ENCODE measurements around the gene TPSD1. TPM values are rescaled to one million over a fixed set of nuclear protein-coding genes. Genes with fewer than 3 reads are reported as not detected.

The TPSD1 gene
- total RNA-seq, 4 donors from 2014 or later, result 0.52 to 2.8 TPM; not detected in 2

GRCh38 chr16:1283996-1284616, 28.2 kb downstream of the TPSD1 start:
- no peaks in the 10 kb centered on the region for H3K9me3 ChIP-seq
- intact Hi-C loops (cut with DNase I; ENCODE audit: low total_unique reads), result no loop called here

DNA sequence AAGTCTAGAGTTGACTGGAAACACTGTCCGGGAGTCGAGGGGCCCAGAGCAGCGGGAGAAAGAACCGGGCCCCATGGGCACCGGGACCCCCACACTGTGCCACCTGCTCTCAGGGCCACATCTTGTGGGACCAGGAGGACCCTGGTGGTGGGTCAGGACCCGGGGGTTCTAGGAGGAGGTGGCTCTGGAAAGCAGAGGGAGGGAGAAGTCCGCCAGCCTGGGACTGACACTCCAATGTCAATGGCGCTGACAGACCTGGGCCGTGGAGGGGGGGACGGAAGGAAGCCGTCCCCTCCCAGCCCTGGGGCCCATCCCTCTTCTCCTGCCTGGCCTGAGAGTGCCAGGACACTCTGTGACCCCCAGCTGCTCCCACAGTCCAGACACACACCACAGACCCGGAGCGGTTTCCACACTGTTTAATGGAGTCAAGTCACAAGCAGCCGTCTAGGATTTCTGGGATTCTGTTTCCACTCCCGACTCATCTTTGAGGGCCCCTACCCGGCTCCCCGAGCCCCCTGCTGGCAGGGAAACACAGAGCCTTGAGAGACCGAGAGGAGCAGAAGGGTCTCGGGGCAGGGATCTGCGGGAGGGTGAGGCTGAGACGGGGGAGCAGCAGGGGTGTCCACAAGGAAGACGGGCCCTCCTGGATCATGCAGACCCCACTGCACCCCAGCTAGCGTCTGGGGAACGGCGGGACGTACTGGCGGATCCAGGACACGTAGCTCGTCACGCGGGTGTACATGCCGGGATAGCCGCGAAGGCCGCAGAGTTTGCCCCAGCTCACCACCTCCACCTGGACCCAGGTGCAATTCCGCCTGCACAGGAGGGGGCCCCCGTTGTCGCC, 30.0 kb downstream of the TPSD1 start:
- Histone ChIP-seq H3K36me3 (no peaks in the 10 kb centered on the region), H3K27ac (no peak overlapping the region), H3K4me3 (no peak overlapping the region), H3K9me3 (no peaks in the 10 kb centered on the region), H3K4me1 (no peaks in the 10 kb centered on the region), H3K27me3 (peaks cover 6 to 17% of the 10 kb centered on the region in 2 donors)
- intact Hi-C loops (cut with DNase I; ENCODE audit: low total_unique reads), result no loop called here
- DNase-seq, result no peak
- TF ChIP-seq CTCF (IDR thresholded peaks at IDR 0.05), result no peak
- TF ChIP-seq POLR2A (IDR thresholded peaks at IDR 0.05), result no peak

More at GRCh38 chr16:1283996-1284616, 28.2 kb downstream of the TPSD1 start:
- DNase-seq, result no peak
- Histone ChIP-seq H3K27ac (no peak overlapping the region), H3K36me3 (no peaks in the 10 kb centered on the region), H3K4me3 (no peak overlapping the region), H3K27me3 (peaks cover 6 to 7% of the 10 kb centered on the region in 2 donors), H3K4me1 (no peaks in the 10 kb centered on the region)
- TF ChIP-seq POLR2A (IDR thresholded peaks at IDR 0.05), result no peak
- TF ChIP-seq CTCF (IDR thresholded peaks at IDR 0.05), result no peak

DNA sequence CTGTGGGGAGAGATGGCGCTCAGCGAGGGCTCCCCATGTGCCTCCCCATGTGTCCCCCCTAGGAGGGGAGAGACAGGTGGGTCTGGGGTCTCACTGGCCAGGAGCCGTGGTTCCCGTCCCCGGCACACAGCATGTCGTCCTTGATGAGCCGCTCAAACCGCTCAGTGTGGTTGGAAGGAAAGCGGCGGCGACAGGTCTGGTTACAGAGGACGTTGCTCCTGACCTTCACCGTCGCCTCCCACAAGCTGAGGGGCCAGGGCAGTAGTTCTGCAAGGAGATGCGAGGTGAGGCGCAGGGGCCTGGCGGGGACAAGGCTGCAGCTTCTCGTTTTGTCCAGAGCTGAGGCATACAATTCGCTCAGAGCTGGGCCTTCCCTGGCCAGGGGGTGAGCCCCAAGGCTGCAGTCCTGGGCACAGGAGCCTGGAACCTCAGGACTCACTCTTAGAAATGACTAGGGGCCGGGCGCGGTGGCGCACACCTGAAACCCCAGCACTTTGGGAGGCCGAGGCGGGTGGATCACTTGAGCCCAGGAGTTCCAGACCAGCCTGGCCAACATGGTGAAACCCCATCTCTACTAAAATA, 30.7 kb downstream of the TPSD1 start:
- no peak overlapping the region for H3K27ac ChIP-seq
- TF ChIP-seq POLR2A (IDR thresholded peaks at IDR 0.05) (no peak), CTCF (IDR thresholded peaks at IDR 0.05) (no peak)
- peaks cover 6 to 21% of the 10 kb centered on the region in 2 donors for H3K27me3 ChIP-seq
- no peaks in the 10 kb centered on the region for H3K36me3 ChIP-seq
- no peaks in the 10 kb centered on the region for H3K9me3 ChIP-seq
- H3K4me3 ChIP-seq, result no peak overlapping the region
- no peak for DNase-seq
- intact Hi-C loops (cut with DNase I; ENCODE audit: low total_unique reads), result no loop called here
- H3K4me1 ChIP-seq, result no peaks in the 10 kb centered on the region

GRCh38 chr16:1287982-1288670, 32.3 kb downstream of the TPSD1 start:
- Histone ChIP-seq H3K27ac (no peak overlapping the region), H3K27me3 (peaks cover 6 to 23% of the 10 kb centered on the region in 2 donors), H3K4me1 (no peaks in the 10 kb centered on the region), H3K9me3 (no peaks in the 10 kb centered on the region), H3K4me3 (no peak overlapping the region), H3K36me3 (no peaks in the 10 kb centered on the region)
- no peak for TF ChIP-seq CTCF (IDR thresholded peaks at IDR 0.05)
- TF ChIP-seq POLR2A (IDR thresholded peaks at IDR 0.05), result no peak
- DNase-seq, result no peak
- intact Hi-C loops (cut with DNase I; ENCODE audit: low total_unique reads), result no loop called here

Data from uterus (tissue), 4 donors.